Activated naive CD4-positive, alpha-beta T cell treated with anti-CD3 and anti-CD28 coated beads, Interleukin-2, amount 10 ng/mL, durations not matched to agents 7 days and 5 days (primary cell): ENCODE measurements around the gene HTR5A.
"Not testable (repeated sequence)": the region's sequence is repeated elsewhere in the genome, so short reads cannot be mapped to it uniquely, and the experiment has no call there.

ENCODE experiments used
- CTCF ChIA-PET: fragments of 350-600 bp; sonication (Branson Sonifier 250); formaldehyde crosslinking; loops from one replicate; lab custom pipeline; 2021; ENCODE audit warnings: antibody characterized with exemption; lab: Charles Lee
- DNase-seq: peaks from one replicate; pipeline ENCODE4 v3.0.0-alpha.2; 2020
- H3K27ac Mint-ChIP-seq: one replicate; pipeline ENCODE4 v1.8.0; 2021; ENCODE audit warnings: mild to moderate bottlenecking, moderate library complexity, mixed read lengths
- H3K27me3 Mint-ChIP-seq: one replicate; pipeline ENCODE4 v1.8.0; 2021; ENCODE audit warnings: mild to moderate bottlenecking, mixed read lengths
- H3K36me3 Mint-ChIP-seq: one replicate; pipeline ENCODE4 v1.8.0; 2021; ENCODE audit warnings: mixed read lengths
- H3K4me1 Mint-ChIP-seq: one replicate; pipeline ENCODE4 v1.8.0; 2021; ENCODE audit warnings: mixed read lengths
- H3K4me3 Mint-ChIP-seq: one replicate; pipeline ENCODE4 v1.8.0; 2021; ENCODE audit warnings: mild to moderate bottlenecking, moderate library complexity, mixed read lengths
- H3K9me3 Mint-ChIP-seq: one replicate; pipeline ENCODE4 v1.8.0; 2021; ENCODE audit warnings: mixed read lengths

HTR5A gene

DNA sequence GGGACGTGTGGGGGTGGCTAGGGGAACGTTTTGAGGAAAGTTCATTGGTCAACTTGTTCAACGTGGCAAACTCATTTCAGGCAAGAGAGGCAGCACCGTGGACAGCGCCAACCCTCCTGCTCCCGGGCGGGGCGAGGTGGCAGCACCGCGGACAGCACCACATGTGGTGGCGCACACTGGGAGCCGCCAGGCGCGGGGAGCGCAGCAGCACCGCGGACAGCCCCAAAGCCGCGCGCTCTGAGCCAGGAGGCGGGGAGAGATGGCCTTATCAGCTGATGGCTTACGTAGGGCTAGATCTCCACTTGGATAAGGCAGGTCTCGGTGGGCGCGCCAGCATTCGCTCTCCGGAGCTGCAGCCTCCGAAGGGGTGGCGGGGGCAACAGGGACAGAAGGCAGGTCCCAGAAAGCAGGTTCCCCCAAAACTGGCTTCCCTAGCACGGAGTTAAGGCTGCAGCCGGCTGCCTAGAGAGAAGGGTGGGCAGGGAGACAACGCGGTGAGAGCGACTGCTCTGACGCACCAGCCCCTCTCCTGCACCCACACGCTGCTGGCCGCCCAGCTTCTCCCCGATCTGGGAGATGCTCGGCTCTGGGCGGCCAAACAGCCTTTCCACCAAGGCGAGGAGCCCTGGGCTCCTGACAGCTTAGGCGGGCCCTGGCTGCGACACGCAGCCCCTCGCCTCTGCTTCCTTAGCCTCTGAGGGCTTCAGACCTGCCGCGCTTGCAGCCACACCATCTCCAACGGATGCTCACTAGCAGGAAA lies at the start of gene HTR5A:
HTR5A (plus strand) TSS at position 333 of the 760 bp plus-strand sequence. CDS start 576 bp downstream, outside the sequence.
- no peaks in the 10 kb centered on the region for H3K36me3 Mint-ChIP-seq
- CTCF ChIA-PET: no interaction called here
- H3K4me3 Mint-ChIP-seq: no peak within 1 kb of the TSS
- no peaks in the 10 kb centered on the region for H3K4me1 Mint-ChIP-seq
- peaks cover 24% of the 10 kb centered on the region for H3K27me3 Mint-ChIP-seq
- peaks cover 2% of the 10 kb centered on the region for H3K9me3 Mint-ChIP-seq
- peak; percentile 90 for DNase-seq
- no peak within 1 kb of the TSS for H3K27ac Mint-ChIP-seq

DNA sequence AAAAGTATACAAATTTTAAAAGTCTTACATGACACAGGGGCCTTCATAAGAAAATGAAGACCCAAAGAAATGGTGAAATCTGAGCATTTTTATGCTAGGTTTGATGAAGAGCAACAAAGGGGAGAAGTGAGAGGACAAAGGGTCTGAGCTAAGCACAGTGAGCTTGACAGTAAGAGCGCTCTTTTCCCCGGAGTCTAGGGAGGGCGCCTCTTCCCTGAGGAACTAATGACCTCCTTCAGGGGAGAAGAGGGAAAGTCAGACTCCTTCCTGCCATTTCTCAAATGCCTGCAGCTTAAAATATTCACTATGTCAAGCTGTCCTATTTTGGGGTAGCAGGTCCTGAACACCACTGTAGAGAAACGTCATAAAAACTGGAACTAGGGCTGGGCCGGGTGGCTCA lies 49.1 kb upstream of the HTR5A start:
- no peak for DNase-seq
- Mint-ChIP-seq H3K9me3 (no peaks in the 10 kb centered on the region), H3K36me3 (no peaks in the 10 kb centered on the region), H3K4me3 (no peak overlapping the region), H3K27me3 (peaks cover 5% of the 10 kb centered on the region), H3K4me1 (no peaks in the 10 kb centered on the region), H3K27ac (no peak overlapping the region)
- CTCF ChIA-PET: interaction anchor here (0.9 to 1.9 kb wide), 2 partner anchors 10 to 12 kb away, joined by 3 to 6 read pairs; no protein-coding TSS in a partner anchor

DNA sequence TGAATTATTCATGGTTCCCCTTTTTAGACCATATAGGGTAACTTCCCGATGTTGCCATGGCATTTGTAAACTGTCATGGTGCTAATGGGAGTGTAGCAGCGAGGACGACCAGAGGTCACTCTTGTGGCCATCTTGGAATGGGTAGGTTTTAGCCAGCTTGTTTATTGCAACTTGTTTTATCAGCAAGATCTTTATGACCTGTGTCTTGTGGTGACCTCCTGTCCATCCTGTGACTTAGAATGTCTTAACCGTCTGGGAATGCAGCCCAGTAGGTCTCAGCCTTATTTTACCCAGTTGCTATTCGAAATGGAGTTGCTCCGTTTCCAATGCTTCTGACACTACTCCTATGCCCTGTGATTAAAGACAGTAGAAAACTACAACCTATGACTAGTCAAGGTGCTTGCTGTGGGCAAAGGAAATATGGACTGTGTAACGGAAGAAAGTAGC lies 48.4 kb upstream of the HTR5A start:
- Mint-ChIP-seq H3K4me3 (no peak overlapping the region), H3K27ac (no peak overlapping the region), H3K36me3 (no peaks in the 10 kb centered on the region), H3K9me3 (no peaks in the 10 kb centered on the region), H3K4me1 (no peaks in the 10 kb centered on the region), H3K27me3 (peaks cover 5% of the 10 kb centered on the region)
- CTCF ChIA-PET: interaction anchor here (0.9 to 1.9 kb wide), 2 partner anchors 11 to 13 kb away, joined by 3 to 6 read pairs; no protein-coding TSS in a partner anchor
- no peak for DNase-seq

DNA sequence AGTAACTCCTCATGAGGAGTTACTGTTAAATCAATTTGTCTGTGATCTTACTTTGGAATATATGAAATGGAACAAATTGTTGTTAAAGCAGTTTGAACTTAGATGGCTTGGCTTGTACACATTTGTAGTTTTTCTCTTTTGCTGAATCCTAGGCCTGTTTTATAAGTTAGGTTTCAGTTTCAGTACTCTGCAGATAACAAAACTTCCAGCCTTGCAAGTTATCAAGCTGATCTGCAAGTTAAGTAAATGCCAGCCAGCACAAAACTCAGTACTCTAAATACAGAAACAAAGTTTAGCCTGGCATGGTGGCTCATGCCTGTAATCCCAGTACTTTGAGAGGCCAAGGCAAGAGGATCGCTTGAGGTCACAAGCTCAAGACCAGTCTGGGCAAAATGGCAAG lies 42.2 kb upstream of the HTR5A start:
- Mint-ChIP-seq H3K27ac (no peak overlapping the region), H3K9me3 (peaks cover 2% of the 10 kb centered on the region), H3K4me3 (no peak overlapping the region), H3K36me3 (no peaks in the 10 kb centered on the region), H3K4me1 (peaks cover 8% of the 10 kb centered on the region), H3K27me3 (peaks cover 5% of the 10 kb centered on the region)
- CTCF ChIA-PET: interaction anchor here (1.0 kb wide), 1 partner anchor 100 kb away, joined by 4 read pairs; no protein-coding TSS in a partner anchor
- no peak for DNase-seq

DNA sequence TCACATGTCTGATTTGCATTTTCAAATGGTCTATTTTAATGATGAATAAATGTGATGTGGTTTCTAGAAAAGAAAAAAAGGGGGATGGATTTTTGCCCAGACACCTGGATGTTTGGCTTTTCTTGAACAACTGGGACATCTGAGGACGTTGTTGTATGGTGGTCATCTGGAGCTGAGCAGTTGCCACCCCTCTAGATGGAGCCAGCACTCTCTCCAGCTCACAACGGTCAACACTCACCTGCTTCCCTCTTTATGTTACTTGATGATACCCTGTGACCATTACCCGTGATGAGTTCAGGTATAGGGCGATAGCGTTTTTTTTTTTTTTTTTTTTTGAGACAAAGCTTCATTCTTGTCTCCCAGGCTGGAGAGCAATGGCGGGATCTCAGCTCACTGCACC lies 37.1 kb upstream of the HTR5A start:
- Mint-ChIP-seq H3K27me3 (peaks cover 3% of the 10 kb centered on the region), H3K36me3 (no peaks in the 10 kb centered on the region), H3K4me3 (no peak overlapping the region), H3K27ac (no peak overlapping the region), H3K4me1 (peaks cover 1% of the 10 kb centered on the region), H3K9me3 (no peaks in the 10 kb centered on the region)
- no peak for DNase-seq
- CTCF ChIA-PET: no interaction called here

DNA sequence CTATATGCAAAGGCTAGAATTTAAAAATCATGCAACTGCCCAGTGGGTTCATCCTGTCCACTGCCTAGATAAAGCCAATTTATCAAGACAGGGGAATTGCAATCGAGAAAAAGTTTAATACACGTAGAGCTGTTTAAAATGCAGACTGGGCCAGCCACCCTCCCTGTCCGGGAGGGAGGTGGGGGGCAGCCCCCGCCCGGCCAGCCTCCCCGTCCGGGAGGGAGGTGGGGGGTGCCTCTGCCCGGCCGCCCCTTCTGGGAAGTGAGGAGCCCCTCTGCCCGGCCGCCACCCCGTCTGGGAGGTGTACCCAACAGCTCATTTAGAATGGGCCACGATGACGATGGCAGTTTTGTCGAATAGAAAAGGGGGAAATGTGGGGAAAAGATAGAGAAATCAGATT lies 35.6 kb upstream of the HTR5A start:
- H3K27me3 Mint-ChIP-seq, H3K4me1 Mint-ChIP-seq, CTCF ChIA-PET, H3K9me3 Mint-ChIP-seq, DNase-seq, H3K36me3 Mint-ChIP-seq, H3K27ac Mint-ChIP-seq, H3K4me3 Mint-ChIP-seq: not testable (repeated sequence)

DNA sequence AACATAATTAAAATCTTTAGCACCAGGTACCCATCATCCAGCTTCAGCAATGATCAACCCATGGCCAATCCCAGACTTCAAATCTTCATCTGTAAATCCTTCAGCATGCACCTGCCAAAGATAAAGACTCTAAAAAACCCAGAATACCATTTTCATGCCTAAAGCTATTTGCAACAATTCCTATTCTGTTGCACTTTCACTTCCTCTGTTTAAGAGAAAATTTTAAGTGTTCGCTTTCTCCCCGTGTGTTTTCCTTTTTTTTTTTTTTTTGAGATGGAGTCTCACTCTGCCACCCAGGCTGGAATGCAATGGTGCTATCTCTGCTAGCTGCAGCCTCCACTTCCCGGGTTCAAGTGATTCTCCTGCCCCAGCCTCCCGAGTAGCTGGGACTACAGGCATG lies 31.8 kb upstream of the HTR5A start:
- Mint-ChIP-seq H3K4me3 (no peak overlapping the region), H3K36me3 (no peaks in the 10 kb centered on the region), H3K27ac (no peak overlapping the region), H3K4me1 (no peaks in the 10 kb centered on the region), H3K9me3 (no peaks in the 10 kb centered on the region), H3K27me3 (peaks cover 11% of the 10 kb centered on the region)
- DNase-seq: no peak
- CTCF ChIA-PET: interaction anchor here (0.7 kb wide), 1 partner anchor 249 kb away, joined by 3 read pairs; no protein-coding TSS in a partner anchor

DNA sequence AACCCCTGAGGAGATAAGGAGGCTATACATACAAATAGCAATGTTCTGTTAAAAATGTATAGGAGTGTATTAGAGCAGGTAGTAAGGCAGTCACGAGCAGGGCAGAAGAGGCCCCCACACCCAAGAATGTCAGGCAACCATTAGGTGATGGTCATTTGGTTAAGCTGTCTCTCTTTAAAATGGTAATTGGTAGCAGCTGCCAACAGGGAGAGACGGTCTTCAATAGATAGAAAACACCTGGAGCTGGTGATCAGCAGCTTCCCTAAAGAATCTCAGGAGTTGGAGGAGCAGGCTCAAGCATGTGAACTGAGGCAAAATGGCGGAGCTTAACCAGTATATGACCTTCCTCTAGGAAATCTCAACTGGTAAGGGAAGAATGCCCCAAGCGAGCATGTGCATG lies 26.4 kb upstream of the HTR5A start:
- CTCF ChIA-PET: no interaction called here
- no peak for DNase-seq
- Mint-ChIP-seq H3K4me3 (no peak overlapping the region), H3K9me3 (no peaks in the 10 kb centered on the region), H3K27ac (peak overlapping the region; percentile 28), H3K36me3 (no peaks in the 10 kb centered on the region), H3K4me1 (no peaks in the 10 kb centered on the region), H3K27me3 (peaks cover 9% of the 10 kb centered on the region)

DNA sequence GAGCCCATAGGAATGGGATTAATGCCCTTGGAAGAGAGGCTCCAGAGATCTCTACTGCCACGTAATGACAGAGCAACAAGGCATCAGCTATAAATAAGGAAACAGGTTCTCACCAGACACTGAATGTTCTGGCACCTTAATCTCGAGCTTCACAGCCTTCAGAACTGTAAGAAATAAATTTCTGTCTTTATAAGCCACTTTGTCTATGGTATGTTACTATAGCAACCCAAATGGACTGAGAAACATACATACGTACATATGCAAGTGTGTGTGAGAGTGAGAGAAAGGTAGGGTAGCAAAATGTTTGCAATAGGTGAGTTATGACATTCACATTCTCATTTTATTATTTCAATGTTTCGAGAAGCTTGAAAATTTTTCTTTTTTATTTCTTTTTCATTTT lies 22.1 kb upstream of the HTR5A start:
- Mint-ChIP-seq H3K9me3 (no peaks in the 10 kb centered on the region), H3K36me3 (no peaks in the 10 kb centered on the region), H3K27ac (no peak overlapping the region), H3K27me3 (no peaks in the 10 kb centered on the region), H3K4me3 (no peak overlapping the region), H3K4me1 (no peaks in the 10 kb centered on the region)
- no peak for DNase-seq
- CTCF ChIA-PET: no interaction called here

DNA sequence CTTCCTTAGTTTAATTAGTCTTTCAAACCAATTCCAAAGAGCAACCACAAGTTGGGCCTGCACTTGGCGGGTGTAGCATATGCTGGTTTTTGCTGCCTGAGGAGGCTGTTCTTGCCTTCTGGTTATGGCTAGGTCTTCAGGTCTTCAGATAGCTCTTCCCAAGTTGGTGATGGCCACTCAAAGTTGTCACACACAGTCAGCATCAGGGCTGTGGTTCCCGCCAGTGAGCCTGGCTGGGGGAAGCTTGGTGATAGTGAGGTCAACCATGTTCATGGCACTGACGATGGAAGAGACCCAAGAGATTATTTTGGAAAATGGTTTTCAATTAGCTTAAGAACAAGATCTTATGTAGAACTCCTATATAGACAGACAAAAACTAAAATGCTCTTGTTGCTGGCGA lies 18.8 kb upstream of the HTR5A start:
- Mint-ChIP-seq H3K27ac (no peak overlapping the region), H3K9me3 (no peaks in the 10 kb centered on the region), H3K4me1 (no peaks in the 10 kb centered on the region), H3K27me3 (no peaks in the 10 kb centered on the region), H3K36me3 (no peaks in the 10 kb centered on the region), H3K4me3 (no peak overlapping the region)
- CTCF ChIA-PET: interaction anchor here (0.6 kb wide), 1 partner anchor 294 kb away, joined by 3 read pairs; no protein-coding TSS in a partner anchor
- no peak for DNase-seq

DNA sequence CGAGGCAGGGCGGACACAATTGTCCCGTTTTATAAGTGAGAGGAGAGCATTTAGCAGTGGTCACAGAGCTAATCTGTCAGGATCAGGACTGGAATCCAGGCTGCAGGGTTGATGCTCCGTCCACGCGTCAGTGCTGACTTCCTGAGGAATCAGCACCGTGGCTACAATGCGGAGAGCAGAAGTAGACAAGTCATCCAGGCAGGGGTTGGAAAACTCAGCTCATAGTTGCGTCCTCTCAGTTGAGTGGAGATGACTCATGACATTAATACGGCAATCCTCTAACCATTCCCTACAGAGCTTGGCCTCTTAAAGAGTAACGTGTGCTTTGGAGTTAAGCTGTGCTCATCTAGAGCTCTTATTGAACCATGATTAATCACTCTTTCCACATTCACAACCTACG lies 17.1 kb upstream of the HTR5A start:
- Mint-ChIP-seq H3K36me3 (no peaks in the 10 kb centered on the region), H3K27me3 (peaks cover 4% of the 10 kb centered on the region), H3K4me3 (no peak overlapping the region), H3K9me3 (no peaks in the 10 kb centered on the region), H3K4me1 (no peaks in the 10 kb centered on the region), H3K27ac (no peak overlapping the region)
- CTCF ChIA-PET: no interaction called here
- DNase-seq: no peak

DNA sequence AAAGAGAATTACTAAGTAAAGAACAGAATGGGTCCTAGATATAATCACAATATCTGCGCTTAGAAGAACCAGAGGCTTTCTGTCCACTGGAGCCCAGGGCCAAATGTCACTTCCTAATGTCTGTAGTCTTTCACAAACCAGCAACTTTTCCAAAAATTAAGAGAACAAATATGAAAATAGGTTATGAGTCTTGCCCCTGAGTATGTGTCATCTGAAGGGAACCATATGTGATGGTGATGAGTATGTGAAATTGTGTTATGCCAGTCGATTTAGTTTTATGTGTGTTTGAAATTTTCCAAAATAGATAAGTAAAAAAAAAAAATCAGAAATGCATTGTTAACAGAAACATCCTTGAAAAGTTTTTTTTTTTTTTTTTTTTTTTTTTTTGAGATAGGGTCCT lies 15.4 kb upstream of the HTR5A start:
- no peaks in the 10 kb centered on the region for H3K4me1 Mint-ChIP-seq
- CTCF ChIA-PET: no interaction called here

DNA sequence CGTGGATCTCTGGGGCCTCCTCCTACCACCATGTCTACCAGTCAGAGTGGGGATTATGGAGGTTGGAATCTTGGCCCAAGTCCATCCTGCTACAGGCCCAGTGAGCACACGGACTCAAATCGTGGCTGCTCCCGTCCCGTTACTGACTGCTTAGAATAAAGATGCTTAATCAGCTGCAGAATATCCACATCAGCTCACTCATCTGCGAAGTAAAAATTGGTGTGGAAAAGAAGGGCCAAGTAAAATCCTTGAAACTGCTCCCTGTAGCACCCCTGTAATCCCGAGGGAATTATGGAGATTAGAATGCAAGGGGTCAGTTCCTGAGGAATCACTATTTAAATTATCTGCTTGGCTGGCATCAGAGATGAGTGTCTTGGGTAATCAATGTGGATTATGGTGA lies 13.0 kb upstream of the HTR5A start:
- no peak overlapping the region for H3K4me3 Mint-ChIP-seq
- CTCF ChIA-PET: no interaction called here
- peaks cover 5% of the 10 kb centered on the region for H3K27me3 Mint-ChIP-seq
- DNase-seq: no peak
- no peaks in the 10 kb centered on the region for H3K36me3 Mint-ChIP-seq
- no peaks in the 10 kb centered on the region for H3K9me3 Mint-ChIP-seq
- no peaks in the 10 kb centered on the region for H3K4me1 Mint-ChIP-seq
- no peak overlapping the region for H3K27ac Mint-ChIP-seq

More for the DNA sequence above, 15.4 kb upstream of the HTR5A start:
- no peak overlapping the region for H3K4me3 Mint-ChIP-seq
- peaks cover 4% of the 10 kb centered on the region for H3K27me3 Mint-ChIP-seq
- H3K27ac Mint-ChIP-seq: no peak overlapping the region
- no peaks in the 10 kb centered on the region for H3K36me3 Mint-ChIP-seq
- H3K9me3 Mint-ChIP-seq: no peaks in the 10 kb centered on the region
- no peak for DNase-seq

DNA sequence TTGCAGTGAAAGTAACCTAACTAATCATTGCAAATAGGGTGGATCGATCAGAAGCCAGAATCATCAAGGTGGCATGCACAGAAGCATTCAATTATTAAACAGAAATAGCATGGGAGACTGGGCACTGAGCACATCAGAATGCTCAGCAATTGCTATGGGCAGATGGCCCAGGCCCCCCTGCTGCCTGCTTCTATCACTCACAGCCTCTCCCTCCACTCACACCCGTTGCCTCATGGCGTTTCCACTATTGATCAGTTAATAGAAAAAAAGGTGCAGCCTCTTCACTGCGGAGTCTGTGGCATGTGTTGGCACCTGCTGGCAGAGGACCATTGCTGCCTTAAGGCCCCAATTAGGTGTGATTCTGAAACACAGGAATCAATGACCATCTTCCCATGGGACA lies 11.2 kb upstream of the HTR5A start:
- no peaks in the 10 kb centered on the region for H3K36me3 Mint-ChIP-seq
- no peak overlapping the region for H3K4me3 Mint-ChIP-seq
- H3K27ac Mint-ChIP-seq: no peak overlapping the region
- H3K9me3 Mint-ChIP-seq: no peaks in the 10 kb centered on the region
- H3K27me3 Mint-ChIP-seq: peaks cover 9% of the 10 kb centered on the region
- CTCF ChIA-PET: no interaction called here
- DNase-seq: no peak
- H3K4me1 Mint-ChIP-seq: no peaks in the 10 kb centered on the region

DNA sequence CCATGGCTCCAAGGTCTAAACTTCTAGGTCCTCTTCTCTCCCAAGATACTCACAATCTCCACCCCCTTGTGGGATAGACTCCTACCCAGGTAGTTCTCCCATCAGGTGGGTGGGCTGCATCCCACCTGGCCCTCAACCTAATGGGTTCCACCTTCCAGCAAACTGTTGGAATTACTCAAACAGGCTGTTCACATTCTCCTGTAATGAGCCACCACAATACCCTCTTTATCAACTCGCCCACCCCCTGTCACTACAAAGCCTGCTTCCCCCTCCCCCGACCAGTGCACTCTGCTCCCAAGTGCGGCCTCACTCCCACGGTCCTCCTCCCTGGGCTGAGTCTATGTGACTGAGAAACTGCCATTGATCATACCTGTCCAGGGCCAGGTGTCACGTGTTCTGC lies 10.4 kb upstream of the HTR5A start:
- CTCF ChIA-PET: no interaction called here
- no peak overlapping the region for H3K27ac Mint-ChIP-seq
- H3K36me3 Mint-ChIP-seq: no peaks in the 10 kb centered on the region
- no peak for DNase-seq
- peaks cover 10% of the 10 kb centered on the region for H3K27me3 Mint-ChIP-seq
- H3K4me3 Mint-ChIP-seq: no peak overlapping the region
- H3K9me3 Mint-ChIP-seq: no peaks in the 10 kb centered on the region
- no peaks in the 10 kb centered on the region for H3K4me1 Mint-ChIP-seq
